H54 (cell line): Measurements from ENCODE around the gene SYNE2.

Source experiments
- DNase-seq: peaks from one replicate; pipeline ENCODE4 v3.0.0; 2011; ENCODE audit warnings: low spot score, mixed read lengths; ENCODE audit not compliant: insufficient read length
- FAIRE-seq: peaks from 3 replicates; lab custom pipeline; 2011; peaks lifted over from hg19 to GRCh38; lab: Jason Lieb, UNC
- POLR2A ChIP-seq: IDR thresholded peaks from 2 replicates; pipeline ENCODE4 v1.6.1; 2011; ENCODE audit warnings: low read depth, mild to moderate bottlenecking, low read length

SYNE2 gene

DNA sequence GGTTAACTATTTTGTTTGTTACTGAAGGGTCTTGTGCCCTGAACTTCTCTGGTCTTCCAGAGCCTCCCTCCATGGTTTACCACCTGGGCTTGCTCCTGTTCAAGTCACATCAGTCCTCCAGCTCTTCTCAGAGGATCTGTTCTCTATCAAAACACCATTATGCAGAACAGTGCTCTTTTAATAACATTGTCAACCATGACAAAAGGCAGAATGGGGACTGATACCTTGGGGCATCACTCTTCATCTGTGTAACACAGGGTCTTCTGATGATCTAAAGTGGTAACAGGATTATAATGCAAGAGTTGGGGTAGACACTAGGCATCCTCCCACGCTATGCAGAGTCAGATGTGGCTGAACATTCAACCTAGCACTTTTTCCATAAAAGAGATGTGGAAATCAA, 403.0 kb downstream of the SYNE2 start:
- TF ChIP-seq POLR2A, result no peak
- DNase-seq, result no peak
- no peak for FAIRE-seq

DNA sequence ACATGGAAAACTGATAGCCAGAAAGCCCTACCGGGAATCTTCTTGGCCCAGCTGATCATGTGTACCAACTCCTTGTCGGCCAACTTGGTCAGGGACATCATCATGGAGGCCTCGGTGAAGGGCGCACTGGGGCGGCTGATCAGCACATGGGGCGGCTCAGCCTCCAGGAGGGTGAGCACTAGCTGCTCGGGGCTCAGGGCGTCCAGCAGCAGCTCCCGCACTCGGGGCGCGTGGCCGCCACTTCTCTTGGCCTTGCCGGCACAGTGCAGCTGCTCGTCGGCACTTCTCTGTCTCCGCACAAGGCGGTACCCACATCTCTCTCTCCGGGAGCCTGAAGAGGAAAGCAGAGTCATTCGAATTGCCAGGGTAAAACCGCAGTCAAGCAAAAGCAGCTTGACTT, 407.6 kb downstream of the SYNE2 start:
- TF ChIP-seq POLR2A, result no peak
- FAIRE-seq, result no peak
- no peak for DNase-seq

DNA sequence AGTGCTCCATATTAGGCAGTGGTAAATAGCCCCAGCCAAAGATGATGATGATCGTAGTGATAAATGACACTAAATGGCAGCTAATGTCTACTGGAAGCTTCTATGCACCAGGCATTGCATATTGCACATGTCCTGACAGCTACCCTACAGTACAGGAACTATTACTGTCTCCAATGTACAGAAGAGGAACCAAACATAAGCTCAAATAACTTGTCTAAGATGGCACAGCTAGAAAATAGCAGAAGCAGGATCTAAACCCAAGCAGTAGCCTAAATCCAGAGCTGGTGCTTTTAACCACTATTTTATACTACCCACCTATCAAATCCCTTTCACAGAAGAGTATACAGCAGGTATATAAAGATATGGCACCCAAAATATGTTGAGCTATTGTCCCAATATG, 412.4 kb downstream of the SYNE2 start:
- TF ChIP-seq POLR2A, result no peak

DNA sequence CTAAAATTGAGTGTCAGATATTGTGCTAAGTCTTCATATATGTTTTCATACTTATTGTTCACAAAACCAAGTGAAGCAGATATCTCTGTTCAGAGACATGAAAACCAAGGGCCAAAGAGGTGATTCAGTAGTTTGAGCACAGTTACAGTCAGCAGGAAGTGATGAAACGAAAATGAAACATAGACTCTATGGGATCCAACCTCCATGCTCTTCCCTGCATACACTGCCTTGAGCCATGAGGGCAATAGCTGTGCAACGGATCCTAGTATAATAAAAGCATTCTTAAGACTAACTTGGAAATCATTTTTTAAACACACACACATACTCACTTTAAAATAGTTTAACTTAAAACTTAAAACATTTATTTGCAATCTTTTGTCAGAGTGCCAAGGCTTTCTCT, 413.4 kb downstream of the SYNE2 start:
- FAIRE-seq, result peak; percentile 97
- no peak for TF ChIP-seq POLR2A
- DNase-seq, result peak; percentile 33

More for the DNA sequence above, 412.4 kb downstream of the SYNE2 start:
- FAIRE-seq (no peak), DNase-seq (no peak)

DNA sequence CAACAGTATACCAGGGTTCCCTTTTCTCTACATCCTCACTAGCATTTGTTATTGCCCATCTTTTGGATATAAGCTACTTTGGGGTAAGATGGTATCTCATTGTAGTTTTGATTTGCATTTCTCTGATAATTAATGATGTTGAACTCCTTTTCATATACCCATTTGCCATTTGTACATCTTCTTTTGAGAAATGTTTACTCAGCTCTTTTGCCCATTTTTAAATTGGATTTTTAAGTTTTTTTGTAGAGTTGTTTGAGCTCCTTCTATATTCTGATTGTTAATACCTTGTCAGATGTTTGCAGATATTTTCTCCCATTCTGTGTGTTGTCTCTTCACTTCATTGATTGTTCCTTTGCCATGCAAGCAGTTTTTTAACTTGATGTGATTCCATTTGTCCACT, 419.2 kb downstream of the SYNE2 start:
- DNase-seq, result no peak
- FAIRE-seq, result no peak
- TF ChIP-seq POLR2A, result no peak
